Esophagus muscularis mucosa (tissue), 4 donors: ENCODE data around the gene KIF17. TPM values are rescaled to one million over a fixed set of nuclear protein-coding genes. Genes with fewer than 3 reads are reported as not detected.
A peak's percentile ranks its signal among the peaks of the same experiment; 100 is the strongest.

ENCODE experiments used
- DNase-seq: peaks from one replicate; pipeline ENCODE4 v3.0.0-alpha.2; 2017; ENCODE audit errors: extremely low spot score
- H3K27ac ChIP-seq, 4 donors: fragments of 200-600 bp; sonication (generic); replicated peaks in 1 of 4; 1 replicate in 3 of 4; 2 replicates in 1 of 4; pipeline ENCODE4 v1.5.1; 2016 to 2019; ENCODE audit warnings: mild to moderate bottlenecking in 1 of 4
- H3K27me3 ChIP-seq, 4 donors: fragments of 200-600 bp; sonication (generic); one replicate each; pipeline versions ENCODE4 v1.5.1 to v1.6.0; 2016 to 2019
- H3K36me3 ChIP-seq, 4 donors: fragments of 200-600 bp; sonication (generic); one replicate each; pipeline ENCODE4 v1.5.1; 2016 to 2019
- H3K4me1 ChIP-seq, 4 donors: fragments of 200-600 bp; sonication (generic); one replicate each; pipeline ENCODE4 v1.5.1; 2016 to 2019
- H3K4me3 ChIP-seq, 4 donors: fragments of 200-600 bp; sonication (generic); 1 replicate in 2 of 4; 2 replicates in 2 of 4; pipeline ENCODE4 v1.5.1; 2016 to 2019; ENCODE audit warnings: mild to moderate bottlenecking in 4 of 4, moderate library complexity in 1 of 4
- H3K9me3 ChIP-seq, 4 donors: fragments of 200-600 bp; sonication (generic); 1 replicate in 3 of 4; 2 replicates in 1 of 4; pipeline ENCODE4 v1.5.1; 2016 to 2019
- EP300 ChIP-seq: sonication (generic); formaldehyde crosslinking; IDR thresholded peaks from one replicate; pipeline ENCODE4 v1.6.1; 2017; ENCODE audit warnings: antibody characterized with exemption
- POLR2A ChIP-seq: fragments of 450-650 bp; IDR thresholded peaks from one replicate; pipeline ENCODE4 v1.6.1; 2017; ENCODE audit warnings: antibody characterized with exemption, moderate library complexity, mild to moderate bottlenecking, low read depth
- POLR2AphosphoS5 ChIP-seq, 2 donors: sonication (generic); formaldehyde crosslinking; IDR thresholded peaks; one replicate each; pipeline ENCODE4 v1.6.1; 2017; ENCODE audit warnings: antibody characterized with exemption in 2 of 2
- WGBS: methylation state at CpG from one replicate; pipeline ENCODE4 v1.1.5; 2018; 5-methylcytosine and 5-hydroxymethylcytosine counted together
- intact Hi-C: fragments of 100-400 bp; cut with DNase I; formaldehyde crosslinking; loops from one replicate; pipeline ENCODE4 v1.15.1; 2023
- total RNA-seq, 4 donors: library from RNA; depleted of rRNA; stranded (reverse); fragments of >200 nt; gene quantifications; one replicate each; pipeline versions ENCODE4 v1.1.0 to v1.2.1, GENCODE V29; 2016
- TF ChIP-seq, protein P1 (sequence below), 3 experiments: fragments of 200-600 bp in 2 of 3; fragments of 450-650 bp in 1 of 3; sonication (generic) in 2 of 3; IDR thresholded peaks; one replicate each; pipeline ENCODE4 v1.5.1; 2017 to 2019; ENCODE audit warnings: antibody characterized with exemption in 3 of 3, mild to moderate bottlenecking in 2 of 3, moderate library complexity in 1 of 3

The KIF17 gene
- total RNA-seq, 4 donors from 2014 or later = 2.0 to 7.3 (median 3.4) TPM

DNA sequence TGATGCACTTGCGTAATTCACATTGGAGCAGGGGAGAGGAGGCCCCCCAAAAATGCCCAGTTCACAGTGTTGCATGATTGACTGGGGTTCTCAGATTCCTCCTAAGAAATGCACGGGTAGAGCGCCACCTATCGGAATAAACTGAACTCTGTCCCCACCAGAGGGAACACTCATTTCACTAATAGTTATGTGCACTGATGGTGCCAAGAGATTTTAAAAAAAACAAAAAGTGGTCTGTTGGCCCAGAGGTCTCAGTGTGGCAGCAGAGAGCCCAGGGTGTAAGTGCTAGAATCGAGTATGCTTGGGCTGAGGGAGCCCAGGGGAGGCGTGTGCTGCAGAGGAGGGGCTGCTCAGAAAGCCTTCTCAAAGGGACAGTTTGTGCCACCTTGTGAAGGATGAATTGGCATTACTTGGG is 77.6 kb downstream of the KIF17 start:
- no peak overlapping the region for H3K4me3 ChIP-seq
- TF ChIP-seq EP300 = no peak
- TF ChIP-seq, protein P1, sequence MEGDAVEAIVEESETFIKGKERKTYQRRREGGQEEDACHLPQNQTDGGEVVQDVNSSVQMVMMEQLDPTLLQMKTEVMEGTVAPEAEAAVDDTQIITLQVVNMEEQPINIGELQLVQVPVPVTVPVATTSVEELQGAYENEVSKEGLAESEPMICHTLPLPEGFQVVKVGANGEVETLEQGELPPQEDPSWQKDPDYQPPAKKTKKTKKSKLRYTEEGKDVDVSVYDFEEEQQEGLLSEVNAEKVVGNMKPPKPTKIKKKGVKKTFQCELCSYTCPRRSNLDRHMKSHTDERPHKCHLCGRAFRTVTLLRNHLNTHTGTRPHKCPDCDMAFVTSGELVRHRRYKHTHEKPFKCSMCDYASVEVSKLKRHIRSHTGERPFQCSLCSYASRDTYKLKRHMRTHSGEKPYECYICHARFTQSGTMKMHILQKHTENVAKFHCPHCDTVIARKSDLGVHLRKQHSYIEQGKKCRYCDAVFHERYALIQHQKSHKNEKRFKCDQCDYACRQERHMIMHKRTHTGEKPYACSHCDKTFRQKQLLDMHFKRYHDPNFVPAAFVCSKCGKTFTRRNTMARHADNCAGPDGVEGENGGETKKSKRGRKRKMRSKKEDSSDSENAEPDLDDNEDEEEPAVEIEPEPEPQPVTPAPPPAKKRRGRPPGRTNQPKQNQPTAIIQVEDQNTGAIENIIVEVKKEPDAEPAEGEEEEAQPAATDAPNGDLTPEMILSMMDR (IDR thresholded peaks at IDR 0.05) = peak; percentile 67 to 82 (median 71)
- TF ChIP-seq POLR2AphosphoS5 (IDR thresholded peaks at IDR 0.05) = no peak
- intact Hi-C loops = no loop called here
- no peak overlapping the region for H3K27ac ChIP-seq
- H3K9me3 ChIP-seq = no peaks in the 10 kb centered on the region
- H3K27me3 ChIP-seq = no peaks in the 10 kb centered on the region
- DNase-seq = no peak
- 31% methylated on average over 6 of the region's 6 CpGs for WGBS
- H3K4me1 ChIP-seq = peaks cover 7 to 17% (median 16%) of the 10 kb centered on the region in 4 donors
- peaks cover 56 to 90% (median 89%) of the 10 kb centered on the region in 4 donors for H3K36me3 ChIP-seq

DNA sequence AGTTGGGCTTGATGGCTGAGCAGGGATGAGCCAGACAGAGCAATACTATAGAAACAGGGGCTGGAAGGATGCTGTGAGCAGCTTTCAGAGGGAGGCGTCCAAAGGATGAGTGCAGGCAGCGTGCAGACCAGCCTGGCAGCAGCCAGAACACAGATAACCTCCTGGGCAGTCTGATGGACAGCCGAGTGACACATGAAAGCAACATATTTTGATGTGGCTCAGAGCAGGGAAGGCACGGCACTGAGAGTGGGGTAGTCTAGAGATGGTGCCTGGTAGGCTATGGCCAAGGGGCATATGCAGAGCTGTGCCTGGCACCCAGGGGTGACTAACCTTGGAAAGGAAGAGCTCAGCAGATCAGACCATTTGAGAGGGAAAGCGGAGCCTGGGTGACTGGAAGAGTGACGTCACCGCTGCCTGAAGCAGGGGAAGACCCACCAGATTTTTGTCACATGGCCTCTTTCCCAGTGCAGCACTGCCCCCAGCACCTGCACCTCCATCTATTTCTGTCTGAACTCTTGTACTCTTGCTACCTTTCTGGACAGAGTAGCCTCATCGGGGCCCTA is 80.9 kb downstream of the KIF17 start:
- no peaks in the 10 kb centered on the region for H3K27me3 ChIP-seq
- H3K4me3 ChIP-seq = no peak overlapping the region
- no peak overlapping the region for H3K27ac ChIP-seq
- no peak for DNase-seq
- H3K9me3 ChIP-seq = no peaks in the 10 kb centered on the region
- peaks cover 27 to 57% (median 56%) of the 10 kb centered on the region in 4 donors for H3K36me3 ChIP-seq
- TF ChIP-seq POLR2A = no peak
- TF ChIP-seq, protein P1 (IDR thresholded peaks at IDR 0.05) = no peak
- no peak for TF ChIP-seq POLR2AphosphoS5 (IDR thresholded peaks at IDR 0.05)
- no peak for TF ChIP-seq EP300
- intact Hi-C loops = no loop called here
- 83% methylated on average over 8 of the region's 8 CpGs for WGBS
- peaks cover 24 to 35% (median 34%) of the 10 kb centered on the region in 4 donors for H3K4me1 ChIP-seq

DNA sequence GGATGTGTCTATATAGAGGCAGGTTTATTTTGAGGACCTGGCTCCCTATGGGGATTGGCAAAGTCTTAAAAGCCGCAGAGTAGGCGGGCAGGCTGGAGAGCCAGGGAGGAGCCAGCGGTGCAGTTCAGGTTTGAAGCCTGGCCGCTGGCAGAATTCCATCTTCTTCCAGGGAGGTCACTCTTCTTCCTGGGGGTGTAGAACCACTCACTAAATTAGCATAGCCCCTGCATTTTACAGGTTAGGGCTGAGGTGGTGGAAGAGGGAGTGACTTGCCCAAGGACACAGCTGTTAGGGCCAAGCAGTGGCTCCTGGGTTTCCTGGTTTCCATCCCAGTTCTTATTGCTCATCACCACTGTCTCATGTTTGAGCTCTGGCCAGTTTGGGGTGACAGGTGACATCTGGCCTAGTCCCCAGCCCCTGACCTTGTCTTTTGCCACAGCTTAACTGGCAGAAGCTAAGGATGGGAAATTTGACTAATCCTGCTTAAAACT is 83.2 kb downstream of the KIF17 start:
- H3K27ac ChIP-seq = peak overlapping the region; percentile 94 to 97 (median 95)

DNA sequence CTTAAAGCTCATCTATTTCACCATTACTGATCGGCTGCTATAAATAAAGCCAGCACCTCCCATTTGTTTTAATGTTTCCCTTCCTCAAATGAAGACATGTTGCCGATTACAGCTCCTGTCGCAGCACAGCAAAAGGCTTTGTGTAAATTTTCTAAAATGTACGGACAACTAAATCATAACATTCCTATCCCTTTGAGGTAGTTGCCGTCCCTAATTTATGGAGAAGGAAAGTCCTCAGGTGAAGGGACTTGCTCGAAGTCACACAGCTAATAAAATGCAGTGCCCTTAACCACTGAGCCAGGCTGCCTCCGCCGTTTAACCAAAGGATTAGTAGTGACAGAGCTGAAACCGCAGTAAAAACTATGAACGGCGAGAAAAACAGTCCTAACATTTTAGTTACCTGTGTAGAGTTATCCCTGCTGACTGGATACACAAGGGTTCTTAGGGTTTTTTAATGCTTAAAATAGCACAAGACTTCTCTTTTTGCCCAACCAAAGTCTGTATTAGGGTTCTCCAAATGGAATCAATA is 83.7 kb downstream of the KIF17 start:
- TF ChIP-seq POLR2AphosphoS5 (IDR thresholded peaks at IDR 0.05) (no peak), POLR2A (no peak), EP300 (no peak)
- TF ChIP-seq, protein P1 (IDR thresholded peaks at IDR 0.05) = no peak
- peak overlapping the region; percentile 94 to 97 (median 95) for H3K27ac ChIP-seq
- no peaks in the 10 kb centered on the region for H3K9me3 ChIP-seq
- H3K36me3 ChIP-seq = peaks cover 16 to 29% (median 28%) of the 10 kb centered on the region in 4 donors
- H3K27me3 ChIP-seq = no peaks in the 10 kb centered on the region
- DNase-seq = no peak
- H3K4me1 ChIP-seq = peaks cover 24 to 35% (median 34%) of the 10 kb centered on the region in 4 donors
- intact Hi-C loops = no loop called here
- H3K4me3 ChIP-seq = peak overlapping the region; percentile 88 to 100 (median 98)
- WGBS = 3% methylated on average over 11 of the region's 11 CpGs

More for the DNA sequence above, 83.2 kb downstream of the KIF17 start:
- H3K4me1 ChIP-seq = peaks cover 24 to 35% (median 34%) of the 10 kb centered on the region in 4 donors
- 18% methylated on average over 4 of the region's 4 CpGs for WGBS
- no peaks in the 10 kb centered on the region for H3K9me3 ChIP-seq
- H3K4me3 ChIP-seq = peak overlapping the region; percentile 88 to 100 (median 98)
- H3K36me3 ChIP-seq = peaks cover 21 to 34% (median 33%) of the 10 kb centered on the region in 4 donors
- TF ChIP-seq POLR2AphosphoS5 (IDR thresholded peaks at IDR 0.05) (no peak), POLR2A (no peak)
- DNase-seq = no peak
- H3K27me3 ChIP-seq = no peaks in the 10 kb centered on the region
- intact Hi-C loops = no loop called here
